ENCODE measurements around the gene IER5L. TPM values are rescaled to one million over a fixed set of nuclear protein-coding genes. Genes with fewer than 3 reads are reported as not detected.
A peak's percentile ranks its signal among the peaks of the same experiment; 100 is the strongest.

The IER5L gene
- total and polyA plus RNA-seq, 9 of the 15 experiments (the other 6 are each of a cell fraction or from before 2014, with no cell fraction given): 0.14 to 11.9 (median 0.52) TPM

GRCh38 chr9:129131300-129132145, 46.5 kb downstream of the IER5L start (continued):
- TF ChIP-seq ZNF561 (CRISPR knock-in tag; conservative IDR thresholded peaks at IDR 0.05): no peak
- TF ChIP-seq HDGF (IDR thresholded peaks at IDR 0.05): no peak
- TF ChIP-seq KLF16 (IDR thresholded peaks at IDR 0.05): 0 out of 2 replicates have a peak, but pooled peaks have one; percentile 57
- TF ChIP-seq RNF219 (CRISPR knock-in tag; IDR thresholded peaks at IDR 0.05): no peak
- peak; percentile 45; the same call in 1 of the 2 replicates for TF ChIP-seq CC2D1A (IDR thresholded peaks at IDR 0.05)
- TF ChIP-seq NFYB (IDR thresholded peaks at IDR 0.05; ENCODE audit: extremely low read depth, insufficient read length): no peak
- no peak for TF ChIP-seq SMARCB1 (IDR thresholded peaks at IDR 0.05; ENCODE audit: insufficient read length, low read depth)
- TF ChIP-seq, protein P1, sequence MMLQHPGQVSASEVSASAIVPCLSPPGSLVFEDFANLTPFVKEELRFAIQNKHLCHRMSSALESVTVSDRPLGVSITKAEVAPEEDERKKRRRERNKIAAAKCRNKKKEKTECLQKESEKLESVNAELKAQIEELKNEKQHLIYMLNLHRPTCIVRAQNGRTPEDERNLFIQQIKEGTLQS (IDR thresholded peaks at IDR 0.05): no peak
- TF ChIP-seq, protein P1 (CRISPR knock-in tag; conservative IDR thresholded peaks at IDR 0.05): no peak
- TF ChIP-seq MCM3 (IDR thresholded peaks at IDR 0.05): no peak
- TF ChIP-seq RBM25 (IDR thresholded peaks at IDR 0.05; ENCODE audit: low read depth, low read length, severe bottlenecking): no peak
- no peak for TF ChIP-seq ZNF431 (CRISPR knock-in tag; IDR thresholded peaks at IDR 0.05)
- TF ChIP-seq CEBPB (tag; IDR thresholded peaks at IDR 0.05): no peak
- no peak for TF ChIP-seq ZNF79 (CRISPR knock-in tag; IDR thresholded peaks at IDR 0.05; ENCODE audit: low read depth)
- no peak for TF ChIP-seq ESRRB (CRISPR knock-in tag; IDR thresholded peaks at IDR 0.05; ENCODE audit: borderline replicate concordance)
- no peak for TF ChIP-seq SP2 (IDR thresholded peaks at IDR 0.05; ENCODE audit: extremely low read depth, low read depth, low read length, poor library complexity, severe bottlenecking)
- no peak for TF ChIP-seq ESRRA (IDR thresholded peaks at IDR 0.05; ENCODE audit: borderline replicate concordance, low read depth)
- no peak for TF ChIP-seq MIER1 (IDR thresholded peaks at IDR 0.05; ENCODE audit: low read depth)
- TF ChIP-seq, protein P2, sequence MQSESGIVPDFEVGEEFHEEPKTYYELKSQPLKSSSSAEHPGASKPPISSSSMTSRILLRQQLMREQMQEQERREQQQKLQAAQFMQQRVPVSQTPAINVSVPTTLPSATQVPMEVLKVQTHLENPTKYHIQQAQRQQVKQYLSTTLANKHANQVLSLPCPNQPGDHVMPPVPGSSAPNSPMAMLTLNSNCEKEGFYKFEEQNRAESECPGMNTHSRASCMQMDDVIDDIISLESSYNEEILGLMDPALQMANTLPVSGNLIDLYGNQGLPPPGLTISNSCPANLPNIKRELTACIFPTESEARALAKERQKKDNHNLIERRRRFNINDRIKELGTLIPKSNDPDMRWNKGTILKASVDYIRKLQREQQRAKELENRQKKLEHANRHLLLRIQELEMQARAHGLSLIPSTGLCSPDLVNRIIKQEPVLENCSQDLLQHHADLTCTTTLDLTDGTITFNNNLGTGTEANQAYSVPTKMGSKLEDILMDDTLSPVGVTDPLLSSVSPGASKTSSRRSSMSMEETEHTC (IDR thresholded peaks at IDR 0.05): no peak
- no peak for TF ChIP-seq ZNF766 (CRISPR knock-in tag; conservative IDR thresholded peaks at IDR 0.05)
- TF ChIP-seq XRCC4 (IDR thresholded peaks at IDR 0.05; ENCODE audit: extremely low read depth, insufficient read depth, insufficient read length): no peak
- no peak for TF ChIP-seq ARID1B (IDR thresholded peaks at IDR 0.05)
- no peak for TF ChIP-seq TAF1 (IDR thresholded peaks at IDR 0.05; ENCODE audit: control insufficient read depth, extremely low read depth, insufficient read depth, low read length, severe bottlenecking)

All from K562 (cell line).